T47D (cell line): ENCODE results near the gene TBC1D12.
"Not testable (repeated sequence)": the region's sequence is repeated elsewhere in the genome, so short reads cannot be mapped to it uniquely, and the experiment has no call there.

Experiments used
- DNase-seq, 2 experiments: peaks; one replicate each; pipeline versions ENCODE4 v3.0.0 to v3.0.0-alpha.2; 2011 to 2012; ENCODE audit warnings: low read depth in 1 of 2, low spot score in 1 of 2
- JUND ChIP-seq: IDR thresholded peaks from 2 replicates; pipeline ENCODE4 v1.6.1; 2012; ENCODE audit warnings: low read depth
- in situ Hi-C: cut with HindIII; loops from 2 replicates; pipeline ENCODE4 v1.10.0; 2016; ENCODE audit warnings: low sequenced_read_pairs, low pct_unique_long_range_greater_than_20kb

Gene TBC1D12

DNA sequence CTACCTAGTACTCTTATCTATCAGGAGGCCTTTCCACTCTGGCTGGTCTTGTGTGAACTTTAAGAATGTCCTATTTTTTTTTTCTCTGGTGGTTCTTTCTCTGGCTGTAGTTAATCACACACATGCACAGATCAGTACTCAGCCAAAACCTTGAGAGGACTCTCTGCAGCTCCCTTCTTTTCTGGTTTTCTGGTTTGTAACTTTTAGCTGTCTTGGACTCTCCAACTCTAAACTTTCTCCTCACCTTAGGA lies 88.4 kb downstream of the TBC1D12 start:
- in situ Hi-C loops = no loop called here
- TF ChIP-seq JUND = no peak

DNA sequence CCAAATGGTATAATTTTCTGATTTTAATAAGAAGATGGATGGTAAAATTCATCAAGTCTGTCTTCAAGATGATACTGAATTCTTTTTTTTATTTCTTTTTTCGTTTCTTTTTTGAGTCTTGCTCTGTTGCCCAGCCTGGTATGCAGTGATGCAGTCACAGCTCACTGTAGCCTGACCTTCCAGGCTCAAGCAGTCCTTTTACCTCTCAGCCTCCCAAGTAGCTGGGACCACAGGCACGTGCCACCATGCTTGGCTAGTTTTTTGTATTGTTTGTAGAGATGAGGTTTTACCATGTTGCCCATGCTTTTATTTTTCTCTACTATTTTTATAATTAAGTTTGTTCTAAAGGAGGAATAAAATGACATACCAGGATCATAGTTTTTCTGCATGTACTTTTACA lies 91.1 kb downstream of the TBC1D12 start:
- in situ Hi-C loops = no loop called here
- DNase-seq = no peak
- TF ChIP-seq JUND = no peak

More for the DNA sequence above, 88.4 kb downstream of the TBC1D12 start:
- no peak for DNase-seq

DNA sequence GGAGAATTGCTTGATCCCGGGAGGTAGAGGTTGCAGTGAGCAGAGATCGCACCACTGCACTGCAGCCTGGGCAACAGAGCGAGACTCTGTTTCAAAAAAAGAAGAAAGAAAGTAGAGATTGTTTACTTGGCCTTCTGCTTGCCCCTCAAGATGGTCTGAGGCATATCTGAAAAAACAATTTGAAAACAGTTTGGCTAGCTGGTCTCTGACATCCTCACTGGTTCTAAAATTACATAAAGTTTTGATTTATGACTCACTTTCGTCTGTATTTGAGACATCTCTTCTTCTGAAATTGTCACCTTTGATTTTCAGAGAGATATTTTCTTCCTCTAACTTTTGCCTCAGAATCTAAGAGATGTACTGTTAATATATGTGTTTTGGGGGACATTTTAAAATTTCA lies 93.7 kb downstream of the TBC1D12 start:
- no peak for DNase-seq
- in situ Hi-C loops = no loop called here
- TF ChIP-seq JUND = no peak

DNA sequence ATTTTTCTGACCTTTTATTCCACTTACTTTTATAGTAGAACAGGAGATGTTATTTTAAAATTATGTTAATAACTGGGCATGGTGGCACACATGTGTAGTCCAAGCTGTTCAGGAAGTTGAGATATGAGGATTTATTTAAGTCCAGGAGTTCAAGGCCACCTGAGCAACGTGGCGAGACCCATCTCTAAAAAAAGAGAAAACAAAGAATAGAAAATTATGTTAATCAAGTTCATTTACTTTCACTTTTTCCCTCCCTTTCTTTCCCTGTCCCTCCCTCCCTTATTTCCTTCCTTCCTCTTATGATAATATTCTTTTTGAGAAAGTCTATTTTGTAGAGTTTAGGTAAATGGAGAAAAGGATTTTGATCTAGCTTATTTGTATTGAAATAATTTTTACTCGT lies 94.3 kb downstream of the TBC1D12 start:
- in situ Hi-C loops = no loop called here
- DNase-seq = no peak
- no peak for TF ChIP-seq JUND

DNA sequence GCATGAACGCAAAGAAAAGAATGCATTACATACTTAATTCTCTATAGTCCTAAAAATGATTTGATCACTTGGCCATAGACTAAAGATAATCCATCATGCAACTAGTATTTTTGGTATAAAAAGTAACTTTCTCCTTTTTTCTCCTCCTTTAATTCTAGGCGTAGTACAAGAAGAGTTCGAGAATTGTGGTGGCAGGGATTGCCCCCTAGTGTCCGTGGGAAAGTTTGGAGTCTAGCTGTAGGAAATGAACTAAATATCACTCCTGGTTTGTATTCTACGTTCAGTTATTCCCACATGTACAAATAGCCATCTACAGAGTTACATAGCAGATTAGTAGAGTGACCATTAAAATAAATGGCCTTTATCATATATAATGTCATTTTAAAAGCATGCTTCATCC lies 97.7 kb downstream of the TBC1D12 start:
- TF ChIP-seq JUND = no peak
- in situ Hi-C loops = no loop called here
- DNase-seq = peak in 1 of 2 experiments; percentile 41

DNA sequence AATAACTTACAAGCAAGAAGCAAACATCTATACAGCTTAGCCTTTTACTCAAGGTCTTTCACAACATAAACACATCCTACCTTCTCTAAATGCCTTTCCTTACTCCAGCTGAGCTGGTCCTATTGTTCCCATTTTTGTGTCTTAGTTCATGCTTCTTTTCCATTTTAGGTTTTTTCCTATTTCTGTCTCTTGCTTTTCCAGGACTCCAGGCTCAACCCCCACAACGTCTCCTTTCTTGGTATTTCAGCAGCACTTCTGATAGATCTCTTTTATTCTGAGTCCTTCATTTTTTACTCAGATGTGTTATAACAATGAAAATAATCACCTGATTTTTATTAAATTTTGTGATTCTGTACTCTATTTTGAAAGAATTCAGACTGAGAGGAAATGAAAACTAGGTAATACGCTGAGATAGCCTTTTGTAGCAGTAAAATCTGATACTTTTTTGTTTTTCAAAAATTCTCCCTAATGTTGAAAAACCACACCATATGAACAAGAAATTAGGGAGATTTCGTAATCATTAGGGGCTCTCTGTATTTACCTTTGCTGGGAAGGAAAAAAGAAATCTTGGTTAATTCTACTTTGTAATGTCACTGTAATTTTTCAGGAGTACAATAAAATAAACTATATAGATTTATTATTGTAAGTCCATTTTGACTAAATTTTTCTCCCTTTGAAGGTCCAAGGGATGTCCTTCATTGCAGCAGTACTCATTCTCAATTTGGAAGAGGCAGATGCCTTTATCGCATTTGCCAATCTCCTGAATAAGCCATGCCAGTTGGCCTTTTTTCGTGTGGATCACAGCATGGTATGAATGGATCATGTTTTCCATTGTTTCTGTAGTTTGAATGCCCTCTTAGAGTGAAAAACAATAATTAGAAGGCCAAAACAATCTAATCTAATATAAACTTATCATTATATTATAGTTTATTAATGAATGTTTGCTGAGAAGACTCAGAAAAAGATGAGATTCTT lies 119.2 kb downstream of the TBC1D12 start:
- no peak for DNase-seq
- TF ChIP-seq JUND = no peak
- in situ Hi-C loops = no loop called here

DNA sequence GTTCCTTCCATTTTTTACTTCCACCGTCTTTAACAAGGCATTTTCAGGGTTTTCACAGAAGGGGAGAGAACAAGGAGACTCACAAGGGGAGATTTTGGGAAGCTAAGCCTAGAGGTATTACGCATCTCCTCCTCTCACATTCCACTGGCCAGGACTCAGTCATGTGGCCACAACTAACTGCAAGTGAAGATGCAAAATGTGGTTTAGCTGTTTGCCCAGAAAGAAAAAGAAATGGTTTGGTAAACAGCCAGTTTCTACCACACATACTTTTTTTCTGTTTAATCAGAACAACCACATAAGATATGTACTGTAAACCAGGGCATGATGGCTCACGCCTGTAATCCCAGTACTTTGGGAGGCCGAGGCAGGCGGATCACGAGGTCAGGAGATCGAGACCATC lies 121.8 kb downstream of the TBC1D12 start:
- DNase-seq = no peak
- in situ Hi-C loops = no loop called here
- TF ChIP-seq JUND = no peak

DNA sequence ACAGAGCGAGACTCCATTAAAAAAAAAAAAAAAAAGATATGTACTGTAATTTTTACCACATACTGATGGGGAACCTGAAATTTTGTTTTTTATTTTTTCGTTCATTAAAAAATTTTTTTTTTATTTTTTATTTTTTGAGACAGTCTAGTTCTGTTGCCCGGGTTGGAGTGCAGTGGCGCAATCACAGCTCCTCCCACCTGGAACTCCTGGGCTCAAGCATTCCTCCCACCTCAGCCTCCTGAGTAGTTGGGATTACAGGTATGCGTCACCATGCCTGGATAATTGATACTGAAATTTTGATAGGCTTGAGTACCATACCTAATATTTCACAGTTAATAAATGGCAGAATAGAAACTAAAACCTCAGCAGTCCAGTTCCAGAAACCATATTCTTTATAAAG lies 122.4 kb downstream of the TBC1D12 start:
- in situ Hi-C loops = no loop called here
- TF ChIP-seq JUND = no peak
- DNase-seq = no peak

DNA sequence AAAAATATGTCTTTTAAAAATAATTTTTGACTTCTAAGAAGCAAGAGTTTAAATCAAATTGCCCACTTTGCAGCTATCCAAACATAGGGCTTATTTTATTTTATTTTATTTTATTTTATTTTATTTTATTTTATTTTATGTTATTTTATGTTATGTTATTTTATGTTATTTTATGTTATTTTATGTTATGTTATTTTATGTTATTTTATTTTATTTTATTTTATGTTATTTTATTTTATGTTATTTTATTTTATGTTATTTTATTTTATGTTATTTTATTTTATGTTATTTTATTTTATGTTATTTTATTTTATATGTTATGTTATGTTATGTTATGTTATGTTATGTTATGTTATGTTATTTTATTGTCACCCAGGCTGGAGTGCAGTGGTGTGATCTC lies 129.2 kb downstream of the TBC1D12 start:
- in situ Hi-C loops, DNase-seq: not testable (repeated sequence)

DNA sequence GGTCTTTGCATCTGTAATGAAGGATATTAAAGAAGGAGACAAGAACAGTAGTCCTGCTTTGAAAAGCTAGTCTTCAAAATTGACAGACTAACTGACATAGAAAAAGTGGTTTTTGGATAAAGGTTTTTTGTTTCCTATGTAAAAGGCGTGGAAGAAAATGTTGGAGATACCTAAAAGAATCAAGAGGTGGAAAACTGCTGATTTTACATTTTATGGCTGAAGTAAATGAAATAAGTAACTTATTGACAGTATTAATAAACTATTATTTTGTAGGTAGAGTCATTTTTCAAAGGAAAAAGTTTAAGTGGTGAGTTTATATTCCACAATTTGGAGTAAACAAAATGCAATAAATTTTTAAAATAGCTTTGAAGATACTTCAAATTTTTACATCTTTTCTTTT lies 130.7 kb downstream of the TBC1D12 start:
- DNase-seq = no peak
- in situ Hi-C loops = no loop called here
- no peak for TF ChIP-seq JUND

DNA sequence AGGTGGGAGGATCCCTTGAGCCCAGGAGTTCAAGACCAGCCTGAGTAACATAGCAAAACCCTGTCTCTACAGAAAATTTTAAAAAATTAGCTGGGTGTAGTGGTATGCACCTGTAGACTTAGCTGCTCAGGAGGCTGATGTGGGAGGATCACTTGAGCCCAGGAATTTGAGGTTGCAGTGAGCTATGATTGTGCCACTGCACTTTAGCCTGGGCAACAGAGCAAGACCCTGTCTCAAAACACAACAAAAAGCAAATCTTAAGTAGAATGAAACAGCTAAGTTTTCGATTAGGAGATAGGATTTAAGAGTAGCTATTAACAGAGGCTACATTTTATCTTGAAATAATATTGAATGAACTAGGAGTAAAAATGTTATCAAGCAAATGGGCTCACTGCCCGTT lies 139.9 kb downstream of the TBC1D12 start:
- DNase-seq, in situ Hi-C loops: not testable (repeated sequence)

DNA sequence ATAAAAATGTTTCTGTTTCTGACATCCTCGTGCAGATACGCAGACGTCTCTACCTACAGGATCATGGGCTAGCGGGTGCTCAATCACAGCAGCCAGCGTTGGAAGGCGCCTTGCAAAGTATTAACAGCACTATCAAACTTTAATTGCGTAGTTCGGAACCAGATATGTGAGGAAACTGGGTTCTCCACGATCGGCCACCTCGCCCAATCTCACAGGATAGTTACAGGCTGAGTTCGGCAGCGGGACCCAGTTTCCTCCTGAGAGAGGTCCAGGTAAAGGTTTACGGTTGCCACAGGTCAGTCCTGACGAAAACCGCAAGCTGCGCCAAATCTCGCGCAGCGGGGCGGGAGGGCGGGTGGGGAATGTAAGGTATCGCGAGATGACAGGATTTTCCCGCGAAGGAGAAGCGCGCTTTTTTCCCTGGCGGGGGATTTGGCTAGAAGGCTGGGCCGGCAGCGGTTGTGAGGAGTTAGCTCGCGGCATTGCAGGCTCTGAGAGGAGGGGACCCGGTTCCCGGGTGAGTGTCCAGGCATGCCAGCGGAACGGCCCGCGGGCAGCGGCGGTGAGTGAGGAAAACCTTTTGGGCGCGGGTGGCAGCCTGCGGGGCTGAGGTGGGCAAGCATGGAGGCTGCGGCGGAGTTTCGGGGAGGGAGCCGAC lies 143.2 kb downstream of the TBC1D12 start, which contains the start of gene HELLS:
TSS of gene HELLS (plus strand) at position 398 of the 658 bp plus-strand sequence. CDS start at position 532, 134 bp downstream.
- in situ Hi-C loops = no loop called here
- peak; percentile 88 to 96 for DNase-seq
- no peak for TF ChIP-seq JUND
